Right renal cortex interstitium (tissue), 3 donors: ENCODE data around the gene KLHL21. TPM values are rescaled to one million over a fixed set of nuclear protein-coding genes. Genes with fewer than 3 reads are reported as not detected.
"Not testable (repeated sequence)": the region's sequence is repeated elsewhere in the genome, so short reads cannot be mapped to it uniquely, and the experiment has no call there.

Source experiments
- DNase-seq, 3 donors: peaks; one replicate each; pipeline ENCODE4 v3.0.0-alpha.2; 2013; ENCODE audit warnings: low read depth in 3 of 3, low spot score in 2 of 3
- polyA plus RNA-seq, 3 donors: library from polyadenylated mRNA; unstranded; fragments of 120-200 nt; gene quantifications; one replicate each; pipeline ENCODE4 v1.2.1, GENCODE V29; 2013; ENCODE audit not compliant: insufficient read length in 3 of 3

Gene KLHL21
- polyA plus RNA-seq, 3 donors, result 12.3 to 14.5 (median 13.2) TPM

DNA sequence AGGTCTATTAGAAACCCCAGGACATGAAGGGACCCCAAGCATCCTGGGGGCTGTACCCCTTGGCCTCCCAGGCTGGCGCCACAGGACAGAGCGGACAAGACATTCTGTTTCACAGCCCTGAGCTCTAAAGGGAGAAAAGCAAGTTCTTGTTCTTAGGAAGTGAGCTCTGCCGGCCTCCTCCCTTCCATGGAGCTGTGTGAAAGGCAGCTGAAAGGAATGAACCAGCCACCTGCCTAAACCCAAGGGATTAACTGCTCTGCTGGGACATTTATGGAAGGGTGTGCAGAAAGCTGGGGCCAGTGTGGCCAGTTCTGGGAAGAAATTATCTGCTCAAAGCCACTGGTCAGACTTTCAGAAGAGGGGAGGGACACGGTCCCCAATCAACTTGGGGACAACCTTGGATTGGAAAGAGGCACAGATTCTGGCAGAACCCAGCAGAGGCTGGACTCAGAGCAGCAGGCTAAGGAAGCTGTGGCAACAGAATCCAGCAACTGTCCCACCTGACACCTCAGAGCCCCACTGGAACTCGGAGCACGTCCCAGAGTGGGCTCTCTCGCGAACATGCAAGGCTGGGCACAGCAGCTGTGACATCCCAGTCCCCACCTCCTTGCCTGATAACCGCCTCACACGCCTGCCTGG lies 2.1 kb downstream of the KLHL21 start:
- DNase-seq, result no peak

DNA sequence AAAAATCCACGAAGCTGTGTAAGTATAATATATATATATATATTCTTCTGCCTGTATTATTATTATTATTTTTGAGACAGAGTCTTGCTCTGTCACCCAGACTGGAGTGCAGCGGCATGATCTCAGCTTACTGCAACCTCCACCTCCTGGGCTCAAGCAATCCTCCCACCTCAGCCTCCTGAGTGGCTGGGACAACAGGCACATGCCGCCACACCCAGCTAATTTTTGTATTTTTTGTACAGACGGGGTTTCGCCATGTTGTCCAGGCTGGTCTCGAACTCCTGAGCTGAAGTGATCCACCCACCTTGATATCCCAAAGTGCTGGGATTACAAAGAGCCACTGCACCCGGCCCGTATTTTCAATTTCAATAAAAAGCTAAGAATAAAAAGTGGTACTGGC lies 2.7 kb downstream of the KLHL21 start:
- not testable (repeated sequence) for DNase-seq

DNA sequence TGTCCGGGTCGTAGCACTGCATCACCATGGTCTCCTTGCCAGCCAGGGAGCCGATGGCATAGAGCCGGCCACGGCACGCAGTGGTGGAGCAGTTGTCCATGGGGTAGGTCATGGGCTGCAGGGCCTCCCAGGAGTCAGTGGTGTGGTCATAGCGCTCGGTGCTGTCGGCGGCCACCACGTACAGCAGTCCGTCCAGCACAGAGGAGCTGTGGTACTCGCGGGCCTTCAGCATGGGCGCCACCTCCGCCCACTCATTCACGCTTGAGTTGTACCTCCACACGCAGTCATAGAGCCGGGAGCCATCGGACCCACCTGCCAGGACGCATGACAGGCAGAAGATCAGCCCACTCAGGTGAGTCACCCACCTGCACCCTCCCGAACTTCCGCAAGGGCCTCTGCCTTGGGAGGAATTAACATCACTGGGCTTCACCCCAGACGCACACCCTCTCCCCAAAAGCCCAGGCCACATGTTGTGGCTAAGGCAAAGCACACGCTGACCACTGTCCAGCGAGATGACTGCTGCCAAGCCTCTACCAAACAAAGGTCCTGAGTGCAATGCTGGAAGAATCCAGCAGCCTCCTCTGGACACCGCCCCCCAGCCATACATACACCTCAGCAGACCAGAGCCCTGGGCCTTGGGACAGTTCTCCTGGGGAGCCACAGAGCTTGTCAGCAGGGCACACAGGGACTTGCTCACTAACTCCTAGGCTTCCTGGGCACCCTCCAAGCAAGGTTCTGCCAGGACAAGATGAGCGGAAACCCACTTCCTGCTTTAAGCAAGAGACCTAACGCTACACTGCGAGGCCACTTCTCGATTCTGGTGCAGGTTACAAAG lies 3.3 kb downstream of the KLHL21 start:
- DNase-seq, result no peak

DNA sequence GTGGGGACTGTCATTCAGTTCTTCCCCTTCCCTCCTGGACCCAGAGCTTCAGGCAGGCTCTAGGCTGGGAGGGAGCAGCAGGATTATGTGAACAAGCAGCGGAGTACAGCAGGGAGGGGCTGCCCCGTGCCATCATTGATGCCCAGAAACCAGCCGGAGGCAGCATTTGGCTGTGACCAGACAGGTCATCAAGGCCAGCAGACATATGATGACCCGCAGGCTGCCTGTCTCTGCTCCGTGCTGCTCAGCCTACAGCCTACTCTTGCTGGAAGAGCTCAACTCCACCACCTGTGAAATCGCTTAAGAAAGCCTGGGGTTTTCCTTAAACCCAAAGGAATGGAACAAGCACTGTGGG lies 4.9 kb downstream of the KLHL21 start:
- DNase-seq, result no peak

DNA sequence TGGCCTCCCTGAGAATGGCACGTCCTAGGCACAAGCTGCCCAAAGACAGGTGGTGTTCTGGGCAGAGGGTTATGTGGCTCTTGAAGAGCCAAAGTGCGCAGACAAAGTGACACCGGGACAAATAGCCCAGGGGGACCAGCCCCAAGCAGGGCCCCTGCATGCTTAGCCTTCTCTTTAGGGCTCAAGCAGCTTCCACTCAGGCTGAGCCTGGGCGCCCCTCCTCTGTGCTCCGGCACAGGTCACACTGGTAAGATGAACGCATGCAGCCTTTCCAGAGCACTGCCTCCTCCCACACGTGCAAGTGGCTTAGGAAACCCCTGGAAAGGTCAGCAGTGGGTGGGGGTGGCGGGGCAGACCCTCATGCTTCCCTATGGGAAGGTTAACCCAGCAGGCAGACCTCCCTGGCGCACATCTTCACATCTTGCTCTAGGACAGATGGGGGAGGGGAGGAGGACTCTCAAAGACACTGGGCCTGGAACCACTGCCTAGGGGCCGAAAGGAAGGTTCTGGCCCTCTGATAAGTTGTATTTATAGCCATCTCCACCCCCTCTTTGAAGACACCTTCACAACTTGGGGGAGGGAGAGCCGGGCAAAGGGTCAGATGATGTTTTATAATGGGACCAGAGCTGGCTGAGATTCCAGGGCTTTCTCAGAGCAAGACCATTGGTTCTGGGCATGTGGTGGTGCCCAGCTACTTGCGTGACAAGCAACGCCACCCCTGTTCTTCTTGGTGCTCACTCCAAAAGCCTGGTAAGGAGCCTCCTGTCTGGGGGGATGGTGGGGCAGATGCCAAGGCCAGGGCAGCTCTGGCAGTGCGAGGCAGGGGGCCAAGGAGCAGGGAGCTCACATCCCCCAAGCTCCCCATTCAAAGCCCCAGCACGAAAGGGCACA lies 5.5 kb downstream of the KLHL21 start:
- no peak for DNase-seq

DNA sequence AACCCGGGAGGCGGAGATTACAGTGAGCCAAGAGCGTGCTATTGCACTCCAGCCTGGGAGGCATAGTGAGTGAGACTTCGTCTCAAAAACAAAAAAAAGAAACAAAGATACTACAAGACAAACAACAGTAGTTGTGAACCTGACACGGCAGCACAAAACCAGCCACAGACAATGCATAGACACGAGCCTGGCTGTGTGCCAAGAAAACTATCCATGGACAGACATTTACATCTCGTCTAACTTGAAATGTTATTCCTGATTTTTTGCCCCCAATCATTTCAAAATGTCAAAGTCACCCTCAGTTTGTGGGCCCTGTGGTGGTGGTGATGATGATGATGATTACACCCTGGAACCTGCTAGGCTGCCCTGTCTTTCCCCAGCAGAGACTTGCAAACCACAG lies 6.3 kb downstream of the KLHL21 start:
- no peak for DNase-seq

DNA sequence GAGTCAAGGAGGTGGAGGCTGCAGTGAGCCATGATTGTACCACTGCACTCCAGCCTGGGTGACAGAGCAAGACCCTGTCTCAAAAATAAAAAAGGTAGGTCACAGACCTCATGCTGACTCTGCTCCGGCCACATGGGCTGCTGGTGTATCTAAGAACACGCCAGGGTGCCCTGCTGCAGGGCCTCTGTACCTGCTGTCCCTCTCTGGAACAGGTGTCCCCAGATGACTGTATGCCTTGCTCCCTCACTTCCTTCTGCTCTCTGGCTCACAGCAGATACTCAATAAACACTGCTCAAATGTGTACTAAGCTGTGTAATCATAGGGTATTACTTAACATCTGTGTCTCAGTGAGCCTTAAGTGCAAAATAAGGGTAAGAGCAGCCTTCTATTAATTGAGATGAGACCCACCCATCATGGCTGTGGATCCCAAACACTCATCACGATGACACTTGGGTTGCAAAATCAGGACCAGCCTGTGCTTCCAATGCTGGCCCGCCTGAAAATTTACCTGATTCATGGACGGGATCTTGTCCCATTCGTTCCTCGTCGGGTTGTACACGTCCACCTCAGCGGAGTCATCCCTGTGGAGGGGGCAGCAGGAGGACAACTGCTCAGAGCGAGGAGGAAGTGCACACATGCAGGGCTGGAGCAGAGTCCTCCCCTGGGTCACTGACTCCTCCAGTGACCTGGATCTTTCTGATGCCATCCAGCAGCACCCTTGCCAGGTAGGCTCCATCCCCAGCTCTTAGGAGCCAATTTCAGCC lies 7.5 kb downstream of the KLHL21 start:
- no peak for DNase-seq

DNA sequence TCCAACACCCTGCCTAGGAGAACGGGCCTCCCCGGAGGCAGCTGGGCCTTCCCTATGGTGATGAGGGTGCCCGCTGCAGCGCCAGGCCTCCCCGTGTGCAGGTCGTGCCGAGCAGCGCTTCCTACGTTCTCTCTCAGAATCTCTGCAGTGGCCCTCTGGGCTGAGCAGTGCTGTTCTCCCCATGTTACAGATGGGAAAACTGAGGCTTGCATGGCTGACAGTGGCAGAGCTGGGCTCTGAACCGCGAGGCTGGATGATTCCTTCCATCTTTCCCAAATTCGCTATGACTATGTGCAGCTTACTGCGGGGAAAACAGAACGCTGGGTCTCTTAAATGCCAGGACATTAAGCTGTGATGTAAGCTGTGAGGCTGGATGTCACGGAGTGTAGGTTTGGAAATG lies 8.9 kb downstream of the KLHL21 start:
- DNase-seq, result no peak

DNA sequence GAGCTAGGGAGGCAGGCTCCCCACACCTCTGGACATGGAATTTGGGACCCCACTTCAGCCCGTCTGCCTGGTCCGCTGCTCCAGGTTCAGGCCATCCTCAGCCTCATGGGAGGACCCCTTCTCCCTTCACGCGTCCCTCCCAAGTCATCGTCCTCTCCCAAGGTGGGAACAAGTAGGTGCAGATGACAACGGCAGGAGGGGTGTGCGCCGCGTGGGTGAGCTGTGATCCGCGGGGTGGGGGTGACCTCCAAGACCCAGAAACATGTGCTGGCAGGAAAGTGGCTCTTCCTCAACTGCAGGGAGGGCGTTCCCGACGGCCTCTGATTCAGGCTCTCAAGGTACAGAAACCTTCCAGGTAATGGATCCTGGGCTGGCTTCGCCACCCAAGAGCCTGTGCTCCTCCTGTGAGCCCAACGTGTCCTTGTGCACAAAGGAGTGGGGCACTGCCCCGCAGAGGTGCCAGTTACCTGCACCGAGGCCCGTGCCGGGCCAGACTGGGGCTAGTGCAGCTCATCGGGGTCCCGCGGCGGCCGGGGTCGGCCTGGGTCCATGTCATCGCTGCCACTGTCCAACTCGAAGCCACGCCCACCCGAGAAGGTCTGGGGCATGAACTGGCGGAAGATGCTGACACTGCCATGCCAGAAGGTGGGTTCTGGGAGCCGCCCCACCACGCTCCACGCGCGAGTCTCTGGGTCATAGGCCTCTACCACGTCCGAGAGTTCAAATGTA lies 9.6 kb downstream of the KLHL21 start:
- DNase-seq, result no peak

DNA sequence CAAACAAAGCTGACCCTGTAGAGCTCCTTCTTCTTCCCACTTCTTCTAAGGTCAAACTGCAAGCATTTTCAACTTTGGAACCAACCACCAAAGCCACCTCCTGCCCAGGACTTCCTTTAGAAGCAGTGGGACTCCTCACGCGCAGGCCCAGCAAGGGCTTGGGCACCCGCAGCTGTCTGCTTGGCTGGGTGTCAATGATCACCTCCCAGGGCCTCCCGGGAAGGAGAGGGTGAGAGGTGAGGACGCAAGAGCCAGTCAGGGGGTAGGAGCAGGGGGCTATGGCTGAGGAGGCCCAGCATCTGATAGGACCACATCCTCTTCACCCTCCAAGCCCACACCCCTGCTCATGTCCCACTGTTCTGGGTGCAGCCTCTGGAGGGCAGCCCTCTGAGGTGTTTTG lies 10.2 kb downstream of the KLHL21 start:
- DNase-seq, result no peak

DNA sequence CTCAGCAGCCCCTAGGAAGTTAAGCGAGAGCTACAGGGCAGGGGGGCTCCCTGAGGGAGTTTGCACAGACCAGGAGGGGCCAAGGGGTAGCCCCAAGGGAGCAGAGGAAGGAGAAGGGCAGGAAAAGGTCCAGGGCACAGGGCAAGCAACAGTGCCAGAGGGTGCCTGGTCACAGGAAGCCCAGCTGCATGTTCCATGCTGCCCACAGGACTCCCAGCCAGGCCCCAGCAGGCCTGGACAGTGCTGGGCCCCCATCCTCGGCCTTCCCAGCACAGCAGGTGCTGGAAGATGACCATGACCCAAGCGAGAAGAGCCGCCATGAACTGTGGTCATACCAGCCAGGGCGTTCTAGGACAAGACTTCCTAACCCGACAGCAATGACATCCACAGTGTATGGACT lies 11.0 kb downstream of the KLHL21 start:
- no peak for DNase-seq

DNA sequence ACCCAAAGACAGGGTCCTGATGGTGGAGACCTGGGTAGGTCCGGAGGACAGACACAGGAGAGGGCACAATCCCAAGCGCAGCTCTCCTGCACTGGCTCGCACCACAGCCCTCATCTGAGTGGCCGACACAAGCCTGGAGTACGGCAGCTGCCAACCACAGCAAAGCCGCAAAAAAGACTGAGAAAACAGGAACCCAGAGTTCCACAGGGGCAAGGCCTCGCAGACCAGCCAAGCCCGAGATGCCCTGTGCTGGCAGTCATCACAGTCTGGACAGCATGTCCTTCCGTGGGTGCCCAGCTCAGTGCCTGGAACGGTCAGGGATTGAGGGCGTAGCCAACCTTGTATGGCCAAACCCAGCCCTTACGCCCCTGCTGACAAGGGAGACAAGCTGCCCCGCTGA lies 11.4 kb downstream of the KLHL21 start:
- no peak for DNase-seq

DNA sequence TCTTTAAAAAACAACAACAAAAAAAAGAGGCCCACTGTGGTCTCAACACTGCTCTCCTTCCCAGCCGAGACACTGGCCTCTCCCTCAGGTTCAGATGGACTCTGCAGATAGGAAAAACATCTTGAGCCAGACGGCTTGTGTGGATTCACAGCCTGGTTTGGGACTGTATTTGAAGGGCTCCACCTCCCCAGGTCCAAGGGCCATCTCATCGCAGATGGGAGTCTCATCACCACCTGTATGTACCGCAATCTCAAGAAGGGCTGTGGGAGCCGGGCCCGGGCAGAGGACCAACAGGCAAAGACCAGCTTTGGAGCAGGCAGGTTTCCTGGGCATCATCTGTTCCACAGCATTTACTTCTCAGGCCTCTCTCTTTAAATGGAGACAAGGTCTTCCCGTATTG lies 12.6 kb downstream of the KLHL21 start:
- DNase-seq, result no peak

DNA sequence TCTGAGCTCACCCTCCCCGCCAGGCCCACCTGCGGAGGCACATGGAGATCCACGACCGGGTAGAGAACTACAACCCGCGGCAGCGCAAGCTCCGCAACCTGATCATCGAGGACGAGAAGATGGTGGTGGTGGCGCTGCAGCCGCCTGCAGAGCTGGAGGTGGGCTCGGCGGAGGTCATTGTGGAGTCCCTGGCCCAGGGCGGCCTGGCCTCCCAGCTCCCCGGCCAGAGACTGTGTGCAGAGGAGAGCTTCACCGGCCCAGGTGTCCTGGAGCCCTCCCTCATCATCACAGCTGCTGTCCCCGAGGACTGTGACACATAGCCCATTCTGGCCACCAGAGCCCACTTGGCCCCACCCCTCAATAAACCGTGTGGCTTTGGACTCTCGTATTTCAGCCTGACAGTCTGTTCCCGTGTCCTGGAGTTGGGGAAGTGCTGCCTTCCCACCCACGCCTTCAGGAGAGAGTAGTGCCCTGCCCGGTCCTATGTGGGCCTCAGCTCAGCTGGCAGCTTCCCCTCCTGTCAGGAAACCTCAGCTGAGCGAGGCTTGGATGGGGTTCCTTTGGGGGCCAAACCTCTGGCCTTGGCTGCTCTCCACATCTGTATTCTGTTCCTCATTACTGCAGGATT lies 13.7 kb downstream of the KLHL21 start:
- no peak for DNase-seq

DNA sequence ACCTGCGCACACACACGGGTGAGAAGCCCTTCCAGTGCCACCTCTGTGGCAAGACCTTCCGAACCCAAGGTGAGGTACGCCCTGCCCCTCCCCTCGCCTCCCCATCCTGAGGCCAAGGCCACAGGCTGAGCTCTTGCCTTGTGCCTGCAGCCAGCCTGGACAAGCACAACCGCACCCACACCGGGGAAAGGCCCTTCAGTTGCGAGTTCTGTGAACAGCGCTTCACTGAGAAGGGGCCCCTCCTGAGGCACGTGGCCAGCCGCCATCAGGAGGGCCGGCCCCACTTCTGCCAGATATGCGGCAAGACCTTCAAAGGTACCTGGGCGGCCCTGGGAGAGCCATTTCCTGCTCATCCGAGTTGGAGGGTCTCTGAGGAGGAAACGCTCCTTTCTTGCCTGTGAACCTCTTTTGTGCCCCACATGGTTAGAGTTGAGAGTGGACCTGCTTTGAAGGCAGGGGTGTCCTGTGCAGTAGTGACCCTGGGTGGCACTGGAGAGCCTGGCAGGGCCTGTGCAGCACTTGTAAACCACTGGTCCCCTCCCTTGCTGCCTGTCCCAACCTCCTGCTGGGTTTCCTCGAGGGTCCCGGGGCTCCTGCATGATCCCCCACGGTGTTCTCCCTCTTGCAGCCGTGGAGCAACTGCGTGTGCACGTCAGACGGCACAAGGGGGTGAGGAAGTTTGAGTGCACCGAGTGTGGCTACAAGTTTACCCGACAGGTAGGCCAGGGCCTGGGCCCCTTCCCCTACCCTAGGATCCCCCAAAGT lies 14.4 kb downstream of the KLHL21 start:
- no peak for DNase-seq

DNA sequence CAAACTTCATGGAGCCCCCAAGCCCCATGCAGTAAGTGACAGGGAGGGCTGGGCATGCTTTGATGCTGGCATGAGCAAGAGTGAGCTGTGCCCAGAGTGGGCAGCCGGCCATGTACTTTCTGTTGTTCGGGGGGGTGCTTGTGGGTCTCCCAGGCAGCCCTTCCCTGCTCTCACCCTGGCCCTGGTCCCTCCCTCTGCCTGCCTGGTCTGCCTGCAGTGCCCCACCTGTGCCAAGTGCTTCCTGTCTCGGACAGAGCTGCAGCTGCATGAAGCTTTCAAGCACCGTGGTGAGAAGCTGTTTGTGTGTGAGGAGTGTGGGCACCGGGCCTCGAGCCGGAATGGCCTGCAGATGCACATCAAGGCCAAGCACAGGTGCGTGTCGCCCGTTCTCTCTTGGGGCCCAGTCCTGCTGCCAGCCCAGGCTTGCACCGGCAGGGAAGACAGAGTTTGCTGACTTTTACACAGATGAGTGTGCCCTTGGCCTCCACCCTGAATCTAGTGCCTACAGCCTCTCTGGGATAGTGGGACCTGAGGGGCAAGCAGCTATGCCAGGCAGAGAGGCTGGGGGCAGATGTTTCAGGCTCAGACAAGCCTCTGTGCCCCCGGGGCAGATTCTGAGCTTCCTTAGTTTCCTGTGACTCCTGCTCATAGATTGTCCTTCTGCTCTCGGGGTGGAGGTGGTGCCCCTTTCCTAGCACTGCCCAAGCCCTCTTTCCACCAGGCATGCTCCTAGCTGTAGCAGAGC lies 15.2 kb downstream of the KLHL21 start:
- DNase-seq, result no peak

DNA sequence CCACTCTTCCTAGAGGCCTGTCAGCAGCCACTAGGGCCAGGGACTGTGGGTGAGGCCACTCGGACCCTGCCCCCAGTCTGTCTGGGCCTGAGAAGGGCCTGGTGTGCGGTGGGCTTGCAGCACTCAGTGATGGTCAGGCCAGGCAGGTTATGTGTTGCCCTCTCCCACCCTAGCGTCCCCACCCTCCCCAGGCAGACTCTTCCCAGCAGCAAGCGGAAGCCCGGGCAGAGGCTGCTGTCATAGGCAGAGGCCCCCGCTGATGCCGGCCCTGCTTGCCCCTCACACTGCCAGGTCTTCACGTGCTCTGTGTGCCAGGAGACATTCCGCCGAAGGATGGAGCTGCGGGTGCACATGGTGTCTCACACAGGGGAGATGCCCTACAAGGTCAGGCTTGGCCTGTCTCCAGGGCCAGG lies 16.3 kb downstream of the KLHL21 start:
- DNase-seq, result no peak

DNA sequence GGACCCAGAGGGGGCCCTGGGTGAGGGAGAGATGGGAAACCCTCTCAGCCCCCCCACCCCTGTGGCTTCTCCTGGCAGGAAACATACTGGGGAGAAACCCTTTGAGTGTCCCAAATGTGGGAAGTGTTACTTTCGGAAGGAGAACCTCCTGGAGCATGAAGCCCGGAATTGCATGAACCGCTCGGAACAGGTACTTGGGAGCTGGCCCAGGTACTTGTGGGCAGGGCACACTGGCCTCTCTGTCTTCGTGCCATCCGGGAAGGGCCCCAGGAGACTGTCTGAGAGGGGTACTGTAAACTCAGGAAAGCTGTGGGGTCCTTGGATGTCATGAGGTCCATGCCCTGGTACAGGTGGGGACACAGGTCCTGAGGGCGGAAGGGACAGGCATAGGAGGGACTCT lies 16.8 kb downstream of the KLHL21 start:
- DNase-seq, result no peak
